ENCODE data around the gene FRMD6.
A peak's percentile ranks its signal among the peaks of the same experiment; 100 is the strongest.

The FRMD6 gene

DNA sequence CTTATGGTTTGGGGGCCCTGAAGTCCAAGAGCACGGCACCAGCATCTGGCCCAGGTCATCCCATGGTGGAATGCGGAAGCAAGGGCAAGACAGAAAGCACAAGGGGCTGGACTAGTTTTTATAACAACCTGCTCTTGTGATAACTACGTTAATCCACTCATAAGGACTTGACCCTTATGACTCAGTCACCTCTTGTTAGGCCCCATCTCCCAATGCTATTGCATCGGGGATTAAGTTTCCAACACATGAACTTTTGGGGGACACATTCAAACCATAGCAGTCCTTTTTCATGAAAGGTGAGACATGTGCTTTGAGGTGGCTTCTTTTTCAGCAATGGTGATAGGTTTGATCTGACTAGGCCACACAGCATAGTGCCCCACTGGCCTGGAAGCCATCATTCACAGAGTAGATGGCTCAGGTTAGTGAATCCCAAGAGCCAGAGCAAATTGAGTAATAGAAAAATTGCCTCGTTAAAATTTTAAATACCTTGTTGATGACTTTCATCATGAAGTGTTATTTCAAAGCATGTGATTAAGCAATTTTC, 12.1 kb downstream of the FRMD6 start:
- no peak overlapping the region for H3K27ac ChIP-seq (ENCODE audit: low read depth, low read length)
- H3K79me2 ChIP-seq (ENCODE audit: control insufficient read depth, insufficient read depth, low read length, unreplicated experiment), result peaks cover 97% of the 10 kb centered on the region

DNA sequence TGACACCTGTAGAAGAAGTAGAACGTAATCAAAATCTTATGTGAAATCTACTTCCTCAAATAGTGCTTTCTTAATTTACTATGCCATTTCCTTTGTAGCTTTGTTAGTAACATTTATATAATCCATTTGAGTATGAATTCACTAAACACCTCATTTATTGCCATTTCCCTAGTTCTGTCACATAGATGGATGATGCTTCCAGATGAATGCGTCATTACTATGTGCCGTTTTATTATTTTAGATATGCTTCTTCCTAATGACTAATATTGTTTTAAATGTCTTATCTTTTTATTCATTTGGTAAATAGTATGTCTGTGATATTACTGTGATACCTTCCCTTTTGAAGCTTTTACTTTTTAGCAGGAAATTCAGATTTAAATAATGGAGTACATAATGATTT, 14.4 kb downstream of the FRMD6 start:
- Histone ChIP-seq H2AFZ (ENCODE audit: low read length, unreplicated experiment) (no peak overlapping the region), H3K36me3 (ENCODE audit: insufficient read depth, low read length) (peaks cover 33% of the 10 kb centered on the region), H3K4me3 (ENCODE audit: low read depth, low read length) (no peak overlapping the region), H3K27ac (ENCODE audit: low read depth, low read length) (peak overlapping the region; percentile 18), H3K4me1 (ENCODE audit: control insufficient read depth, insufficient read depth, low read length, unreplicated experiment) (peaks cover 43% of the 10 kb centered on the region), H3K79me2 (ENCODE audit: control insufficient read depth, insufficient read depth, low read length, unreplicated experiment) (peaks cover 94% of the 10 kb centered on the region), H3K27me3 (ENCODE audit: insufficient read depth, low read length) (no peaks in the 10 kb centered on the region)

More for the DNA sequence above, 12.1 kb downstream of the FRMD6 start:
- Histone ChIP-seq H3K4me3 (ENCODE audit: low read depth, low read length) (no peak overlapping the region), H3K4me1 (ENCODE audit: control insufficient read depth, insufficient read depth, low read length, unreplicated experiment) (peaks cover 57% of the 10 kb centered on the region), H3K36me3 (ENCODE audit: insufficient read depth, low read length) (peaks cover 51% of the 10 kb centered on the region), H3K27me3 (ENCODE audit: insufficient read depth, low read length) (no peaks in the 10 kb centered on the region), H2AFZ (ENCODE audit: low read length, unreplicated experiment) (no peak overlapping the region)

DNA sequence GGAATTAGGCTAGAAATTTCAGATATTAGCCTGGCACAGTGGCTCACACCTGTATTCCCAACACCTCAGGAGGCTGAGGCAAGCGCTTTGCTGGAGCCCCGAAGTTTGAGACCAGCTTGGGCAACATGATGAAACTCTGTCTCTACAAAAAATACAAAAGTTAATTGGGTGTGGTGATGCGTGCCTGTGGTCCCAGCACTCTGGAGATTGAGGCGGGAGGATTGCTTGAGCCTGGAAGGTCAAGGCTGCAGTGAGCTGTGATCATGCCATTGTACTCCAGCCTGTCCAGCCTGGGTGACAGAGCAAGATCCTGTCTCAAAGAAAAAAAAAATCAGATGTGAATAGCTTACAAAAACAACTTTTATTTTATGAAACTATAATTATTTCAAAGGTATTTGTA, 15.1 kb downstream of the FRMD6 start:
- H3K4me1 ChIP-seq (ENCODE audit: control insufficient read depth, insufficient read depth, low read length, unreplicated experiment), result peaks cover 38% of the 10 kb centered on the region
- no peak overlapping the region for H3K4me3 ChIP-seq (ENCODE audit: low read depth, low read length)
- peak overlapping the region; percentile 18 for H3K27ac ChIP-seq (ENCODE audit: low read depth, low read length)
- H3K27me3 ChIP-seq (ENCODE audit: insufficient read depth, low read length), result no peaks in the 10 kb centered on the region
- H2AFZ ChIP-seq (ENCODE audit: low read length, unreplicated experiment), result no peak overlapping the region
- peaks cover 35% of the 10 kb centered on the region for H3K36me3 ChIP-seq (ENCODE audit: insufficient read depth, low read length)
- peaks cover 94% of the 10 kb centered on the region for H3K79me2 ChIP-seq (ENCODE audit: control insufficient read depth, insufficient read depth, low read length, unreplicated experiment)

DNA sequence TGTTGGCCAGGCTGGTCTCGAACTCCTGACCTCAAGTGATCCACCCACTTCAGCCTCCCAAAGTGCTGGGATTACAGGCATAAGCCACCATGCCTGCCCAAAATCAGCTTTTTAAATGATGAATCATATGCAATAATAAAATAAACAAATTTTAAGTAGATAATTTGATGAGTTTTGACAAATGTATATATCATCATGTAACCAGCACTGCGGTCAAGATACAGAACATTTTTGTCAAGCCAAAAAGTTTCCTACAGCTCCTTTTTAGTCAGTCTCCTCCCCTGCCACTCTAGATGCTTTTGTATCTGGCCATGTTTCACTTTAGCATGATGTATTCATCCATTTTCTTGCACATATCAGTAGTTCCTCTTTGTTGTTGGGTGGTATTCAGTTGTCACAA, 17.2 kb downstream of the FRMD6 start:
- no peak overlapping the region for H2AFZ ChIP-seq (ENCODE audit: low read length, unreplicated experiment)
- H3K36me3 ChIP-seq (ENCODE audit: insufficient read depth, low read length), result peaks cover 30% of the 10 kb centered on the region; the same call in 1 of the 2 replicates

DNA sequence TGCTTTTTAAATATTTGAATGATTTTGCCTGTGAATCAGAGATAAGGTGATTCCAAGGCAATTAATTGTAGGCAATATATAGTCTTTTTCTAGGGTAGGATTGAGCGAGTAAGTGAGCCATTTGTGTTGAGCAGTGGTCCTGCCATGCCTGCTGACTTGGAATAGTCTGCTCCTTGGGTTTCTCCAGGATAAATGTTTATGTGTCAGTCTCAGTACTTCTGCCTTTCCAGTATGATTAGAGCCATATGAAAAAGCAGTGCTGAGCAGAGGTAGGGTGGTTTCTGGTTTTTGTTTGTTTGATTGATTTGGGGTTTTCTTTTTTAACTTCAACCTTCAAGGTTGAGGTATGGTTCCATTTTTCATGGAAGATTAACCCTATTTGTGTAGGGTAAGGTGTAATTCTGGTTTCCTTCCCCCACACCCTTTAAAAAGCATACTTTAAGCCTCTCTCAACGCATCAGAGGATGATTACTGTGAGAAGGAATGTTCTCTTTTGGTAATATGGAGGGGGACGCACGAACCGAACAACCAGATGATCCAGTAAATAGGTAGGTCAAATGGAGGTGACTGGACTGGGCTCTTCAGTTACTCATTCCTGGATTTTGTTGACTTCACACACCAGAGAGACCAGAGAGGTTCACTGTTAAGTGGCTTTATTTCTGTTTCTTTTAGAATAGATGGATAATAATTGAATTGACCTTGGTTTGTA, 22.7 kb downstream of the FRMD6 start:
- Histone ChIP-seq H2AFZ (ENCODE audit: low read length, unreplicated experiment) (no peak overlapping the region), H3K27ac (ENCODE audit: low read depth, low read length) (peak overlapping the region; percentile 75), H3K27me3 (ENCODE audit: insufficient read depth, low read length) (no peaks in the 10 kb centered on the region), H3K36me3 (ENCODE audit: insufficient read depth, low read length) (peaks cover 13% of the 10 kb centered on the region; the same call in 1 of the 2 replicates), H3K4me1 (ENCODE audit: control insufficient read depth, insufficient read depth, low read length, unreplicated experiment) (peaks cover 64% of the 10 kb centered on the region), H3K4me3 (ENCODE audit: low read depth, low read length) (peak overlapping the region; percentile 34; the same call in 1 of the 2 replicates), H3K79me2 (ENCODE audit: control insufficient read depth, insufficient read depth, low read length, unreplicated experiment) (peaks cover 94% of the 10 kb centered on the region)

More for the DNA sequence above, 17.2 kb downstream of the FRMD6 start:
- peaks cover 94% of the 10 kb centered on the region for H3K79me2 ChIP-seq (ENCODE audit: control insufficient read depth, insufficient read depth, low read length, unreplicated experiment)
- no peak overlapping the region for H3K4me3 ChIP-seq (ENCODE audit: low read depth, low read length)
- peaks cover 50% of the 10 kb centered on the region for H3K4me1 ChIP-seq (ENCODE audit: control insufficient read depth, insufficient read depth, low read length, unreplicated experiment)
- H3K27me3 ChIP-seq (ENCODE audit: insufficient read depth, low read length), result no peaks in the 10 kb centered on the region
- H3K27ac ChIP-seq (ENCODE audit: low read depth, low read length), result peak overlapping the region; percentile 36

DNA sequence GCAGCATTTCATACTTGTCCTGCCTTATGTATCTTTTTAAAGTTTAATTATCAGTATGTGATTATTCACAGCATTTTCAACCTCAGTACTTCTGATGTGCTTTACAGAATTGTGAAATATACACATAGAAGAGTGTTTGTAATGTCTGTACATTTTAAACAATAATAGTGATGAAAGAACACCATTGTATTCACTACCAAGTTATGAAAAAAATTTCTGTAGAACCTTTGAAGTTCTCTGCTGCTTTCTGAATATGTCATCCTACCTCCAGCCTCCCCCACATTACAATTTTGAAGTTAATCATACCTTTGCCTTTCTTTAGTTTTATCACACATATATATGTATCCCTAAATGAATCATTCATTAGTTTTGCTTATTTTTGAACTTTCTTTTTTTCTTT, 24.8 kb downstream of the FRMD6 start:
- Histone ChIP-seq H3K4me3 (ENCODE audit: low read depth, low read length) (peak overlapping the region; percentile 22; the same call in 1 of the 2 replicates), H3K79me2 (ENCODE audit: control insufficient read depth, insufficient read depth, low read length, unreplicated experiment) (peaks cover 97% of the 10 kb centered on the region), H3K27me3 (ENCODE audit: insufficient read depth, low read length) (no peaks in the 10 kb centered on the region), H3K4me1 (ENCODE audit: control insufficient read depth, insufficient read depth, low read length, unreplicated experiment) (peaks cover 84% of the 10 kb centered on the region), H3K36me3 (ENCODE audit: insufficient read depth, low read length) (peaks cover 10% of the 10 kb centered on the region; the same call in 1 of the 2 replicates), H2AFZ (ENCODE audit: low read length, unreplicated experiment) (no peak overlapping the region), H3K27ac (ENCODE audit: low read depth, low read length) (peak overlapping the region; percentile 75)

DNA sequence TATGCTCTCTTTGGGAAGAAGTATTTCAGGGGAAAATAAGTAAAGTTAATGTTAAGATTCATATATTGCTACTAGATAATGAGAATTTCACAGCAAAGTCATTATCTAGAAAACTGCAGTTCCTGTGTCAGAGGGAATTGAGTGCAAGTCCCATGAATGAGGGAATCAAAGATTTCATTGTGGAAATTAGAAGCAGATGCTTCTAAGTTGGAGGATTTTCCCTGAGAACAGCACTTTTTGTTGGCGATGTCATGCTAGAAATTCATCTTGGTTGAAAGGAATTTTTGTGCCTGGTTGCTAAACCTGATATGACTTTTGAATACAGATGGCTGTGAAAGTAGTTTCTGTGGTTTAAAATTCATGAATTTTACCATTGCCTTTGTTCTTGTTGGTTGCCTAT, 25.6 kb downstream of the FRMD6 start:
- peak overlapping the region; percentile 22; the same call in 1 of the 2 replicates for H3K4me3 ChIP-seq (ENCODE audit: low read depth, low read length)
- H3K27me3 ChIP-seq (ENCODE audit: insufficient read depth, low read length), result no peaks in the 10 kb centered on the region
- H2AFZ ChIP-seq (ENCODE audit: low read length, unreplicated experiment), result no peak overlapping the region
- peaks cover 97% of the 10 kb centered on the region for H3K79me2 ChIP-seq (ENCODE audit: control insufficient read depth, insufficient read depth, low read length, unreplicated experiment)
- peak overlapping the region; percentile 75 for H3K27ac ChIP-seq (ENCODE audit: low read depth, low read length)
- H3K36me3 ChIP-seq (ENCODE audit: insufficient read depth, low read length), result peaks cover 8% of the 10 kb centered on the region; the same call in 1 of the 2 replicates
- peaks cover 87% of the 10 kb centered on the region for H3K4me1 ChIP-seq (ENCODE audit: control insufficient read depth, insufficient read depth, low read length, unreplicated experiment)

DNA sequence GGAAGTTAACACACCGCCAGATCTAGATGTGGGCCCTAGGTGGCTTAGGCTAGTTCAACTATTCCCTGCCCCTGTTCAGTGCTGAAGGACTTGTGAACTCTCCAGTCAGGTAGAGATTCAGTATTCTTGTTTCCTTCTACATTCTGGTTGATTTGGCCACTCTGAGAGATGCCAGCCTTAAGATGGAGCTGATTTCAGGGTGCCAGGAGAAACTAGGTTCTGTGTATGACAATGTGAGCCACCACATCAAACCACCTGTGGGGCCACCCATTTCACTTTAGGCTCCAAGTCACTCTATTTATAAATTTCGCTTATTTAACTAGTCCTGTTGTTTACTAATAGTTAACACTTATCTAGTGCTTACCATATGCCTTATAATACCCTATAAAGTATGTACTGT, 26.0 kb downstream of the FRMD6 start:
- peaks cover 8% of the 10 kb centered on the region; the same call in 1 of the 2 replicates for H3K36me3 ChIP-seq (ENCODE audit: insufficient read depth, low read length)
- H3K27ac ChIP-seq (ENCODE audit: low read depth, low read length), result peak overlapping the region; percentile 75; the same call in 1 of the 2 replicates
- no peaks in the 10 kb centered on the region for H3K27me3 ChIP-seq (ENCODE audit: insufficient read depth, low read length)
- no peak overlapping the region for H2AFZ ChIP-seq (ENCODE audit: low read length, unreplicated experiment)
- H3K79me2 ChIP-seq (ENCODE audit: control insufficient read depth, insufficient read depth, low read length, unreplicated experiment), result peaks cover 97% of the 10 kb centered on the region
- peaks cover 90% of the 10 kb centered on the region for H3K4me1 ChIP-seq (ENCODE audit: control insufficient read depth, insufficient read depth, low read length, unreplicated experiment)
- no peak overlapping the region for H3K4me3 ChIP-seq (ENCODE audit: low read depth, low read length)

DNA sequence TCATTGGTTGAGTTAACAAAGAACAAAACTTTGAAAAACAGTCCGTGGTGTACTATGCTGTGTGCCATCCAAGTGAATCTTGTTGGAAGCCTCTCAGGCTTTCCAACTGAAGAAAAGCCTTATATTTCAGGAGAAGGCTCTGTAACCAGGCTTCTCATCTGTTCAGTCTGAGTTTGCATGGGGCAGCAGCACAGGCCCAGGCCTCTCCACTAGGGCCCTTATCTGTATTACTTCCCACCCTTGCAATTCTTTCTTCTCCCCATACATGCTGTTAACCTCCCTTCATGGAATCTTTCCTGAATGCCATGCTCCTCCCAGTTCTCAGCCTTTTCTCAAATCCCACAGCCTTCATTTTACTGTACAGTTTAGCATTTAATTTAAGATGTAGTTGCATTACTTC, 28.3 kb downstream of the FRMD6 start:
- H3K4me1 ChIP-seq (ENCODE audit: control insufficient read depth, insufficient read depth, low read length, unreplicated experiment), result peaks cover 72% of the 10 kb centered on the region
- H3K27ac ChIP-seq (ENCODE audit: low read depth, low read length), result no peak overlapping the region

DNA sequence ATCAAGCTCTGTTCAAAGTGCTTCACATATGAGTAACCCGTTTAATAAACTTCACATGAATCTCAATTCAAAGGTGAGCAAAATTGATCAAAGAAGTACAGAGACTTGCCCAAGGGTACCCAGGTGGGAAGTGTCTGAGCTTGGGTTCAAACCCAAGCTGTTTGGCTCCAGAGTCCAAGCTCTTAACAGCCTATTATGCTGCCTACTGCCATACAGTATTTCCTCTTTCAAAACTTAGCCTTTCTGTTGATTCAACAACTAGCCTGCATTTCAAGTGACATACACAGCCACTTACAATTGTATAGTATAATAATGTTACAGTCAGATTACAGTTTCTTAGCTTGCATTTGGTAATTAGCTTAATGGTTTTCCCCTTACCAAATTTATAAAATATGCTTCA, 29.7 kb downstream of the FRMD6 start:
- Histone ChIP-seq H3K79me2 (ENCODE audit: control insufficient read depth, insufficient read depth, low read length, unreplicated experiment) (peaks cover 96% of the 10 kb centered on the region), H3K4me1 (ENCODE audit: control insufficient read depth, insufficient read depth, low read length, unreplicated experiment) (peaks cover 68% of the 10 kb centered on the region), H3K4me3 (ENCODE audit: low read depth, low read length) (no peak overlapping the region), H3K27me3 (ENCODE audit: insufficient read depth, low read length) (no peaks in the 10 kb centered on the region), H3K27ac (ENCODE audit: low read depth, low read length) (peak overlapping the region; percentile 6; the same call in 1 of the 2 replicates), H2AFZ (ENCODE audit: low read length, unreplicated experiment) (no peak overlapping the region), H3K36me3 (ENCODE audit: insufficient read depth, low read length) (peaks cover 7% of the 10 kb centered on the region; the same call in 1 of the 2 replicates)

More for the DNA sequence above, 28.3 kb downstream of the FRMD6 start:
- H3K36me3 ChIP-seq (ENCODE audit: insufficient read depth, low read length), result peaks cover 5% of the 10 kb centered on the region; the same call in 1 of the 2 replicates
- no peaks in the 10 kb centered on the region for H3K27me3 ChIP-seq (ENCODE audit: insufficient read depth, low read length)
- H2AFZ ChIP-seq (ENCODE audit: low read length, unreplicated experiment), result no peak overlapping the region
- H3K4me3 ChIP-seq (ENCODE audit: low read depth, low read length), result no peak overlapping the region
- peaks cover 96% of the 10 kb centered on the region for H3K79me2 ChIP-seq (ENCODE audit: control insufficient read depth, insufficient read depth, low read length, unreplicated experiment)
